NCI-H82 treated with DMSO at 0.1 percent for 48 hours (cell line): ENCODE data around the gene STUB1.
A peak's percentile ranks its signal among the peaks of the same experiment; 100 is the strongest.

Source experiments
- DNase-seq: peaks from one replicate; lab custom pipeline; 2025; ENCODE audit not compliant: unreplicated experiment; lab: John Stamatoyannopoulos, UW

Gene STUB1

GRCh38 chr16:644556-644955, 35.7 kb upstream of the STUB1 start:
- DNase-seq = no peak

DNA sequence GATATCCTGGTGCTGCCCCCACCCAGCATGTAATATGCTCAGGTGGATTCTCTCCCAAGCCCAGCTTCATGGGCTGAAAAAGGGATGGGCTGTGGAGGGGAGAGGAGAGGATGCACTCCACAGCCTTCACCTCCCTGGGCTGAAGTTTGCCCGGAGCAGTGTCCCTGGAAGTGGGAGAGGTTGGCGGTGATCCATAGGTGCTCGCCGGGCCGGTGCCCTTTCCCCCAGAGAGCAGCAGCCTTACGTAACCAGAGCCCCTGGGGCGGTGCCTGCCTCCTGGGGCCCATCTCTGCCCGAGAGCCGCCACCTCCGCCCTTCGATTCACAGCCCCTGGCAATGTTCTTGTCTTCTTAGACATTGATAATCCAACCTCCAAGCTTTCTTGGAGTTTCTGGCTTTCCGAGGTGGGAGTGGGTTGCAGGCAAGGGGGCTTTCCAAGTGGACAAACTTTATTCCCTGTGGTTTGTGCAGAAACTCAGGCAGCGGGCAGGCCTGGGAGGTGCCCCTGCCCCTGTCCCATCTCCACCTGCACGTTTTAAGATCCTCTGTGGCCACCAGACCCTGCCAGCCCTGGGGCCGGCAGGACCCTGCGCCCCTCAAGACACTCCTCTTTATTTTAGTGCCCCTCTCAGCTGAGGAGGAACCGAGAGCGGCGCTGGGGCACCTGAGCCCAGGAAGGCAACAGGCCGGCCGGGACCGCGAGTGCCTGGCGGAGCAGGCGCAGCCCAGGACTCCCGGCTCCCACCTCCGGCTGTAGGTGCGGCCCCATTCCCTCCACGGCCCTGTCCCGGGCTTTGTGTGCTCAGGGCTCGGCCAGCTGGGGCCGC, 34.1 kb upstream of the STUB1 start:
- no peak for DNase-seq

DNA sequence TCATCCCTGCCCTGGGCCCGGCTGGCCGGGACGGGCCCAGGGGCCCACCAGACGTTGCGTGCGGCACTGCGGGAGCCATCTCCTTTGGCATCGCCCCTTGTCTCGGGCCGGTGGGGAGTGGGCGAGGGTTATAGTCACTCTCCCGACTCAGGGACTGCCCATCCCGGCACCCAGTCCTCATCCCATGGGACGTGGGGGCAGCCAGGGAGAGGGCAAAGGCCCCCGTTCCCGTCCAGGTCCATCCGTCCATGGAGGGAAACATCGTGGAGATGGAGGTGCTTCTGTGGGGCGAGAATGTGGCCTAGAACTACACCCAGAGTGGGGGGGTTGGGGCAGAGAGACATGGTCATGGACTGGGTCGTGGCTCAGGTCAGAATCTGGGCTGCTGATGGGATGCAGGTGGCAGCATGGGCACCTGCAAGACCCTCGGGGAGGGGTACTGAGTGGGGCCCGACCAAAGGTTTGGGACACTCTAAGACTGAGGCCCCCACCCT, 33.5 kb upstream of the STUB1 start:
- no peak for DNase-seq

GRCh38 chr16:647173-647902, 32.9 kb upstream of the STUB1 start:
- no peak for DNase-seq

DNA sequence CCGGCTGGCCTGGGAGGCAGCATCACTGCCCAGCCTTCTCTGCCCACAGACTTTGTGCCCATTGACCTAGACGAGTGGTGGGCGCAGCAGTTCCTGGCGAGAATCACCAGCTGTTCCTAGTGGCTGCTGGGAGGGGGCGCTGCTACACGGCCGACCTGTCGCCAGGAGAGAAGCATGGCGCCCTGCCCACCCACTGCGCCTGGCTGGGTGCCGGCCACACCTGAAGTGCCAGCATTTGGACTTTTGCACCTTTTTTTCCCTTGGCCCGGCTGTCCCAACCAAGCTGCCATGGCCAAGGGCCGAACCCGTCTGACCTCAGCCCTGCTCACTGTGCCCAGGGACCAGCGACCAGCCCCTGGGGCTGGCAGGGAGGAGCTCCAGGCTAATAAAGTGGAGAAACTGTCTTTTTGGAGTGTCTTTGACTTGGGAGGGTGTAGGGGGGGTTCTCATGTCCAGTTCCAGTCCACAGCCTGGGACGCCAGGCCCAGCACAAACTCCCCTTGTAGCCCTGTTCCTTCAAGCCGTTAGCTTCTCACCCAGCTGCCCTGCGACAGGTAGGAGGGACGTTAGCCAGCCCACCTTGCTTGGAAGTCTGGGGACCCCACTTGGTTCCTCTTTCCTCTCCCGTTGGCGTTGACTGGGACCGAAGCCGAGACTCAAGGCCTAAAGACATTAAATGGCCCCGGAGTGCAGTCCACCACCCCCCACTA, 32.0 kb upstream of the STUB1 start:
- peak; percentile 14 for DNase-seq

- DNase-seq = peak; percentile 56
Observed at GRCh38 chr16:648781-649589, 31.2 kb upstream of the STUB1 start, which contains the start of gene WDR90. Gene WDR90 (plus strand): TSS chr16:649365. CDS start chr16:649417, 52 bp downstream.

GRCh38 chr16:649631-650030, 30.6 kb upstream of the STUB1 start:
- no peak for DNase-seq

GRCh38 chr16:651844-652243, 28.4 kb upstream of the STUB1 start:
- no peak for DNase-seq

GRCh38 chr16:652454-653305, 27.5 kb upstream of the STUB1 start:
- DNase-seq = no peak

DNA sequence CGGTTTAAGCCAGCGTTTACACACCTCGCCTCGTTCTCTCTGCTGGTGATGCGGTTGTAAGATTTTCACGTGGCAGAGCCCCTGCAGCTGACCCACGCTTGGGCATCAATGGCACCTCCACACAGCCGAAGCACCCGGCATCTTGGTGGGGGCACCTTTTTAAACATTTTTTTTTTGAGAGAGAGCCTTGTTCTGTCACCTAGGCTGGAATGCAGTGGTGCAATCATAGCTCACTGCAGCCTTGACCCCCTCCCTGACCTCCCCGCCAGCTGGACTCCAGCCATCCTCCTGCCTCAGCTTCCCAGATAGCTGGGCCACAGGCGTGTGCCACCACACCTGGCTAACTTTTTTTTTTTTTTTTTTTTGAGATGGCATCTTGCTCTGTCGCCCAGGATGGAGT, 26.2 kb upstream of the STUB1 start:
- no peak for DNase-seq

DNA sequence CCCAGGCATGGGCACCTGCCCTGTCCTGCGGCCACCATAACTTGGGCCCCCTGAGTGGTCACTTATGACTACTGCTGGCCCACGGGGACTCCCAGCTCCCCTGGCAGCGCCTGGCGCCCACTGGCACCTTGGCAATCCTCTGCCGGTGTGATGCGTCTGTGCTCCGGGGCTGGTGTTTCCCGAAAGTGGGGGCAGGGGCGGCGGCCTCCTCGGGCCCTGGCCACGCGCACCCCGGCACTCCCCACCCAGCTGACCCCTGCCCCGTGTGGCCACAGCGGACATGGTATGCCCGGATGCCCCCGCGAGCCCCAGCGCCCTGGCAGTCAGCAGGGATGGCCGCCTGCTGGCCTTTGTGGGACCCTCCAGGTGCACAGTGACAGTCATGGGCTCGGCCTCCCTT, 22.7 kb upstream of the STUB1 start:
- no peak for DNase-seq

GRCh38 chr16:658679-659571, 21.3 kb upstream of the STUB1 start:
- no peak for DNase-seq

DNA sequence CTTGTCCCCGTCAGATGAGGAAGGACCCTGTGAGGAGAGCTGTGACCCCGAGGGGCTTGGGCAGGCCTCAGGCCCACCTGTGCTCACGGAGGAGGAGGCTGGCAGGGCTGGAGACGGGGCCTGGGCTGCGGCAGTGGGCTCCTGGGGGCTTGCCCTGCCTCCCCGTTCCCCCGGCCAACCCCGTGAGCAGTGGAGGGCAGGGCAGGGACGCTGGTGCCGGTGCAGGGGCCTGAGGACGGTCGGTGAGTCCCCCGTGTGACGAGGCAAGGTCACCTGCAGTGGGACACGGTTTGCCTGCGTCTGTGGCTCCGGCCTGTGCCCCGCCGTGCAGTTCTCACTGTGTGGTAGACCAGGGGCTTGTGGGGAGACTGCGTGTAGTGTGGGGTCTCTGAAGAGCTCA, 20.6 kb upstream of the STUB1 start:
- no peak for DNase-seq

GRCh38 chr16:660132-660458, 20.1 kb upstream of the STUB1 start:
- DNase-seq = no peak

DNA sequence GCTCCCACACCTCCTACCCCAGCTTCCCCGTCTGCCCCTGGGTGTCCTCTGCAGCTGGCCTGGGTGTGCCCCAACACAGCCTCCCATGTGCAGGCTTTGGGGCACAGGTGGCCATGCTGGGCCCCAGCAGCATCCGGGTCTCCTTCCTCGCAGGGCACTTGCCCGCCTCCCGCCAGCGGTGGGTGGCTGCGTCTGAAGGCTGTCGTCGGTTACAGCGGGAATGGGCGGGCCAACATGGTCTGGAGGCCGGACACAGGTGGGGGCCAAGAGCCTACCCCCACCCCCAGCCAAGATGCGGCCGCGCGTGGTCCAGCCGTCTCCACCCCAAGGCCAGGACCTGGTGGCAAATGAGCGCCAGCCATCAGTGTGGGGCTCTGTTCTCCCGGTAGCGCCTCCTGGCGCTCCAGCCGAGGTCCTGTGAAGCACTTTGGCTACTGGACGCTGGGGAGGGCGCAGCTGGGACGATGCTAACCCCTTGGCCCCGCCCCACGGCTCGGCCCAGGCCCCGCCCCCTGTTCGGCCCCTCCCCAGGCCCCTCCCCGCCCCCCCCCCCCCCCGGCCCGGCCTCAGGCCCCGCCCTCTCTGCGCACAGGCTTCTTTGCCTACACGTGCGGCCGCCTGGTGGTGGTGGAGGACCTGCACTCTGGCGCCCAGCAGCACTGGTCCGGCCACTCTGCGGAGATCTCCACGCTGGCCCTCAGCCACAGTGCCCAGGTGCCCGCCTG, 19.6 kb upstream of the STUB1 start:
- DNase-seq = peak; percentile 86

GRCh38 chr16:661184-661821, 18.9 kb upstream of the STUB1 start:
- no peak for DNase-seq

GRCh38 chr16:662095-662494, 18.1 kb upstream of the STUB1 start:
- no peak for DNase-seq

DNA sequence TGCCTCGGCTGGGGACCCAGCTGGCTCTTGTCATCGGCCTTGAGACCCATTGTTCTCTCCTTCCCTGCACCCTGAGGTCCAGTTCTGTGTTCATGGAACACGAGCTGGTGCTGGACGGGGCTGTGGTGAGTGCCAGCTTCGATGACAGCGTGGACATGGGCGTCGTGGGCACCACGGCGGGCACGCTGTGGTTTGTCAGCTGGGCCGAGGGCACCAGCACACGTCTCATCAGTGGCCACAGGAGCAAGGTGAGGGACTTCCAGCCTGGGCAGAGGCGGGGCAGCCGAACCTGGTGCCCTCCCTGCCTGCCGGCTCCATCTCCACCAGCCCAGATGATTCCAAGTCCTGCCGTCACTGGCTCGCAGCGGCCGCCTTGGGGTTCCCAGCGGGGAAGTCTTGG, 17.6 kb upstream of the STUB1 start:
- DNase-seq = no peak
